Large intestine (tissue), 3 donors: ENCODE data around the gene BCAS3. TPM values are rescaled to one million over a fixed set of nuclear protein-coding genes. Genes with fewer than 3 reads are reported as not detected.

Experiments used
- DNase-seq, 2 donors: peaks; one replicate each; pipeline versions ENCODE4 v3.0.0 to v3.0.0-alpha.2; 2013
- H3K27ac ChIP-seq: one replicate; pipeline ENCODE4 v1.5.1; 2013; ENCODE audit warnings: low read length
- H3K27me3 ChIP-seq: 2 replicates; pipeline ENCODE4 v1.6.1; 2013; ENCODE audit warnings: low read length; ENCODE audit not compliant: control insufficient read depth, insufficient read depth
- H3K36me3 ChIP-seq: 2 replicates; pipeline ENCODE4 v1.6.1; 2013; ENCODE audit warnings: low read length; ENCODE audit not compliant: control insufficient read depth, insufficient read depth
- H3K4me1 ChIP-seq: one replicate; pipeline ENCODE4 v1.6.1; 2013; ENCODE audit warnings: low read length; ENCODE audit not compliant: control insufficient read depth, insufficient read depth
- H3K4me3 ChIP-seq: one replicate; pipeline ENCODE4 v1.5.1; 2013; ENCODE audit warnings: low read length
- H3K9me3 ChIP-seq: one replicate; pipeline ENCODE4 v1.6.1; 2013; ENCODE audit warnings: mild to moderate bottlenecking, low read depth, low read length, moderate library complexity; ENCODE audit not compliant: control insufficient read depth
- WGBS: methylation state at CpG from one replicate; pipeline ENCODE4 v1.1.5; 2013; ENCODE audit warnings: low lambda C conversion rate; ENCODE audit not compliant: insufficient coverage; 5-methylcytosine and 5-hydroxymethylcytosine counted together
- polyA plus RNA-seq: library from polyadenylated mRNA; unstranded; fragments of 120-200 nt; gene quantifications from one replicate; pipeline ENCODE4 v1.2.1, GENCODE V29; 2013

The BCAS3 gene
- polyA plus RNA-seq, 1 donor, result 9.7 TPM

GRCh38 chr17:60944751-60945150, 267.1 kb downstream of the BCAS3 start:
- H3K27ac ChIP-seq, result no peak overlapping the region
- 100% methylated on average over 2 of the region's 3 CpGs for WGBS
- H3K4me1 ChIP-seq, result peaks cover 3% of the 10 kb centered on the region
- no peaks in the 10 kb centered on the region for H3K9me3 ChIP-seq
- H3K36me3 ChIP-seq, result no peaks in the 10 kb centered on the region
- no peak overlapping the region for H3K4me3 ChIP-seq
- no peak for DNase-seq
- H3K27me3 ChIP-seq, result no peaks in the 10 kb centered on the region

GRCh38 chr17:60947100-60947499, 269.4 kb downstream of the BCAS3 start:
- no peaks in the 10 kb centered on the region for H3K4me1 ChIP-seq
- WGBS, result 100% methylated on average over 1 of the region's 1 CpG
- H3K36me3 ChIP-seq, result no peaks in the 10 kb centered on the region
- no peaks in the 10 kb centered on the region for H3K9me3 ChIP-seq
- no peak overlapping the region for H3K4me3 ChIP-seq
- H3K27me3 ChIP-seq, result no peaks in the 10 kb centered on the region
- DNase-seq, result no peak
- H3K27ac ChIP-seq, result no peak overlapping the region

GRCh38 chr17:60947543-60947942, 269.9 kb downstream of the BCAS3 start:
- Histone ChIP-seq H3K36me3 (no peaks in the 10 kb centered on the region), H3K27ac (no peak overlapping the region), H3K4me1 (no peaks in the 10 kb centered on the region), H3K27me3 (no peaks in the 10 kb centered on the region), H3K4me3 (no peak overlapping the region), H3K9me3 (no peaks in the 10 kb centered on the region)
- no CpG with 5 or more reads among the region's 3 CpGs for WGBS
- no peak for DNase-seq

GRCh38 chr17:60952747-60953146, 275.1 kb downstream of the BCAS3 start:
- 83% methylated on average over 2 of the region's 3 CpGs for WGBS
- DNase-seq, result no peak
- Histone ChIP-seq H3K36me3 (no peaks in the 10 kb centered on the region), H3K4me3 (no peak overlapping the region), H3K4me1 (no peaks in the 10 kb centered on the region), H3K9me3 (no peaks in the 10 kb centered on the region), H3K27ac (no peak overlapping the region), H3K27me3 (no peaks in the 10 kb centered on the region)

GRCh38 chr17:60959011-60959410, 281.4 kb downstream of the BCAS3 start:
- Histone ChIP-seq H3K27ac (no peak overlapping the region), H3K4me1 (no peaks in the 10 kb centered on the region), H3K4me3 (no peak overlapping the region), H3K27me3 (no peaks in the 10 kb centered on the region), H3K36me3 (no peaks in the 10 kb centered on the region), H3K9me3 (no peaks in the 10 kb centered on the region)
- WGBS, result no CpG with 5 or more reads among the region's 2 CpGs
- DNase-seq, result no peak

GRCh38 chr17:60959696-60960095, 282.0 kb downstream of the BCAS3 start:
- Histone ChIP-seq H3K27me3 (no peaks in the 10 kb centered on the region), H3K36me3 (no peaks in the 10 kb centered on the region), H3K9me3 (no peaks in the 10 kb centered on the region), H3K4me3 (no peak overlapping the region), H3K4me1 (no peaks in the 10 kb centered on the region), H3K27ac (no peak overlapping the region)
- no peak for DNase-seq

- WGBS, result 100% methylated on average over 1 of the region's 3 CpGs
- Histone ChIP-seq H3K36me3 (no peaks in the 10 kb centered on the region), H3K27me3 (no peaks in the 10 kb centered on the region), H3K27ac (no peak overlapping the region), H3K4me3 (no peak overlapping the region), H3K9me3 (no peaks in the 10 kb centered on the region), H3K4me1 (no peaks in the 10 kb centered on the region)
- no peak for DNase-seq
Observed at GRCh38 chr17:60960398-60961065, 282.9 kb downstream of the BCAS3 start.

GRCh38 chr17:60964160-60964559, 286.5 kb downstream of the BCAS3 start:
- DNase-seq, result no peak
- Histone ChIP-seq H3K27ac (no peak overlapping the region), H3K36me3 (no peaks in the 10 kb centered on the region), H3K9me3 (peaks cover 2% of the 10 kb centered on the region), H3K4me1 (no peaks in the 10 kb centered on the region), H3K4me3 (no peak overlapping the region), H3K27me3 (no peaks in the 10 kb centered on the region)
- 100% methylated on average over 2 of the region's 2 CpGs for WGBS

- DNase-seq, result no peak
- no peak overlapping the region for H3K27ac ChIP-seq
Observed at GRCh38 chr17:60968266-60968665, 290.6 kb downstream of the BCAS3 start.

GRCh38 chr17:60969500-60970037, 291.9 kb downstream of the BCAS3 start:
- WGBS, result 83% methylated on average over 1 of the region's 1 CpG
- Histone ChIP-seq H3K4me1 (no peaks in the 10 kb centered on the region), H3K4me3 (no peak overlapping the region), H3K36me3 (no peaks in the 10 kb centered on the region), H3K9me3 (peaks cover 2% of the 10 kb centered on the region), H3K27me3 (no peaks in the 10 kb centered on the region), H3K27ac (no peak overlapping the region)
- DNase-seq, result no peak

More at GRCh38 chr17:60968266-60968665, 290.6 kb downstream of the BCAS3 start:
- Histone ChIP-seq H3K36me3 (no peaks in the 10 kb centered on the region), H3K4me3 (no peak overlapping the region), H3K4me1 (no peaks in the 10 kb centered on the region), H3K27me3 (no peaks in the 10 kb centered on the region), H3K9me3 (peaks cover 2% of the 10 kb centered on the region)
- WGBS, result no CpG with 5 or more reads among the region's 2 CpGs

GRCh38 chr17:60970741-60971140, 293.1 kb downstream of the BCAS3 start:
- Histone ChIP-seq H3K27ac (no peak overlapping the region), H3K36me3 (no peaks in the 10 kb centered on the region), H3K9me3 (peaks cover 2% of the 10 kb centered on the region), H3K4me1 (no peaks in the 10 kb centered on the region), H3K4me3 (no peak overlapping the region), H3K27me3 (no peaks in the 10 kb centered on the region)
- no peak for DNase-seq
